HepG2 (cell line): Measurements from ENCODE around the gene ARFGAP1. TPM values are rescaled to one million over a fixed set of nuclear protein-coding genes. Genes with fewer than 3 reads are reported as not detected.

Experiments used
- MTF2 ChIP-seq: sonication (generic); formaldehyde crosslinking; IDR thresholded peaks from 2 replicates; pipeline ENCODE4 v1.5.0; 2020; ENCODE audit warnings: missing genetic modification reagents, borderline replicate concordance
- POGZ ChIP-seq: sonication (generic); formaldehyde crosslinking; IDR thresholded peaks from 2 replicates; pipeline ENCODE4 v1.4.0; 2020; ENCODE audit warnings: mild to moderate bottlenecking, missing genetic modification reagents
- ZNF282 ChIP-seq: fragments of 450-650 bp; IDR thresholded peaks from 2 replicates; pipeline ENCODE4 v1.6.1; 2018; ENCODE audit not compliant: partially characterized antibody
- ZNF318 ChIP-seq: sonication (generic); formaldehyde crosslinking; IDR thresholded peaks from 2 replicates; pipeline ENCODE4 v1.4.0; 2020; ENCODE audit warnings: mild to moderate bottlenecking, missing genetic modification reagents
- ZNF432 ChIP-seq: sonication (generic); formaldehyde crosslinking; IDR thresholded peaks from 2 replicates; pipeline ENCODE4 v1.5.0; 2020; ENCODE audit warnings: missing genetic modification reagents, mild to moderate bottlenecking, borderline replicate concordance
- ZNF775 ChIP-seq: sonication (generic); formaldehyde crosslinking; IDR thresholded peaks from 2 replicates; pipeline ENCODE4 v1.4.0; 2020; ENCODE audit warnings: missing genetic modification reagents, mild to moderate bottlenecking, moderate library complexity, borderline replicate concordance
- polyA plus RNA-seq, 8 experiments: library from polyadenylated mRNA; depleted of rRNA in 3 of 8; stranded (reverse) in 7 of 8; unstranded in 1 of 8; fragments of >200 nt; fragmentation: Illumina TruSeq in 4 of 8; extraction: Trizol in 4 of 8; gene quantifications; 2 replicates each; pipeline versions ENCODE4 v1.2.1 to v1.2.3, GENCODE V29; 2011 to 2016; ENCODE audit warnings: low read depth in 4 of 8, missing spikeins in 1 of 8, mixed read lengths in 1 of 8; ENCODE audit not compliant: insufficient read depth in 1 of 8
- total RNA-seq, 5 experiments: library from RNA; depleted of rRNA; stranded (reverse); fragments of >200 nt; fragmentation: Illumina TruSeq; extraction: Trizol; gene quantifications; 2 replicates each; pipeline ENCODE4 v1.2.3, GENCODE V29; 2016; ENCODE audit warnings: low read depth in 1 of 5

Gene ARFGAP1
- total and polyA plus RNA-seq, 2 of the 13 experiments (the other 11 are each of a cell fraction or from before 2014, with no cell fraction given), result 132 TPM

- TF ChIP-seq ZNF432 (CRISPR knock-in tag) (no peak), ZNF775 (CRISPR knock-in tag) (no peak), ZNF282 (no peak), MTF2 (CRISPR knock-in tag) (0 out of 2 replicates have a peak, but pooled peaks have one; percentile 52), ZNF318 (CRISPR knock-in tag) (no peak), POGZ (CRISPR knock-in tag) (peak; percentile 24; the same call in 1 of the 2 replicates)
Observed at GRCh38 chr20:63254606-63255384, 17.8 kb upstream of the ARFGAP1 start (continued).
